K562 treated with DMSO at 1 percent for 12 hours (cell line): Measurements from ENCODE around the gene STRIP2. TPM values are rescaled to one million over a fixed set of nuclear protein-coding genes. Genes with fewer than 3 reads are reported as not detected.

Source experiments
- total RNA-seq: library from RNA; unstranded; fragments of 300-600 nt; gene quantifications from 2 replicates; pipeline ENCODE4 v1.2.3, GENCODE V29; 2022; ENCODE audit not compliant: insufficient read depth

STRIP2 gene, protein sequence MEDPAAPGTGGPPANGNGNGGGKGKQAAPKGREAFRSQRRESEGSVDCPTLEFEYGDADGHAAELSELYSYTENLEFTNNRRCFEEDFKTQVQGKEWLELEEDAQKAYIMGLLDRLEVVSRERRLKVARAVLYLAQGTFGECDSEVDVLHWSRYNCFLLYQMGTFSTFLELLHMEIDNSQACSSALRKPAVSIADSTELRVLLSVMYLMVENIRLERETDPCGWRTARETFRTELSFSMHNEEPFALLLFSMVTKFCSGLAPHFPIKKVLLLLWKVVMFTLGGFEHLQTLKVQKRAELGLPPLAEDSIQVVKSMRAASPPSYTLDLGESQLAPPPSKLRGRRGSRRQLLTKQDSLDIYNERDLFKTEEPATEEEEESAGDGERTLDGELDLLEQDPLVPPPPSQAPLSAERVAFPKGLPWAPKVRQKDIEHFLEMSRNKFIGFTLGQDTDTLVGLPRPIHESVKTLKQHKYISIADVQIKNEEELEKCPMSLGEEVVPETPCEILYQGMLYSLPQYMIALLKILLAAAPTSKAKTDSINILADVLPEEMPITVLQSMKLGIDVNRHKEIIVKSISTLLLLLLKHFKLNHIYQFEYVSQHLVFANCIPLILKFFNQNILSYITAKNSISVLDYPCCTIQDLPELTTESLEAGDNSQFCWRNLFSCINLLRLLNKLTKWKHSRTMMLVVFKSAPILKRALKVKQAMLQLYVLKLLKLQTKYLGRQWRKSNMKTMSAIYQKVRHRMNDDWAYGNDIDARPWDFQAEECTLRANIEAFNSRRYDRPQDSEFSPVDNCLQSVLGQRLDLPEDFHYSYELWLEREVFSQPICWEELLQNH
- total RNA-seq = 7.4 and 29.5 TPM in 2 replicates

DNA sequence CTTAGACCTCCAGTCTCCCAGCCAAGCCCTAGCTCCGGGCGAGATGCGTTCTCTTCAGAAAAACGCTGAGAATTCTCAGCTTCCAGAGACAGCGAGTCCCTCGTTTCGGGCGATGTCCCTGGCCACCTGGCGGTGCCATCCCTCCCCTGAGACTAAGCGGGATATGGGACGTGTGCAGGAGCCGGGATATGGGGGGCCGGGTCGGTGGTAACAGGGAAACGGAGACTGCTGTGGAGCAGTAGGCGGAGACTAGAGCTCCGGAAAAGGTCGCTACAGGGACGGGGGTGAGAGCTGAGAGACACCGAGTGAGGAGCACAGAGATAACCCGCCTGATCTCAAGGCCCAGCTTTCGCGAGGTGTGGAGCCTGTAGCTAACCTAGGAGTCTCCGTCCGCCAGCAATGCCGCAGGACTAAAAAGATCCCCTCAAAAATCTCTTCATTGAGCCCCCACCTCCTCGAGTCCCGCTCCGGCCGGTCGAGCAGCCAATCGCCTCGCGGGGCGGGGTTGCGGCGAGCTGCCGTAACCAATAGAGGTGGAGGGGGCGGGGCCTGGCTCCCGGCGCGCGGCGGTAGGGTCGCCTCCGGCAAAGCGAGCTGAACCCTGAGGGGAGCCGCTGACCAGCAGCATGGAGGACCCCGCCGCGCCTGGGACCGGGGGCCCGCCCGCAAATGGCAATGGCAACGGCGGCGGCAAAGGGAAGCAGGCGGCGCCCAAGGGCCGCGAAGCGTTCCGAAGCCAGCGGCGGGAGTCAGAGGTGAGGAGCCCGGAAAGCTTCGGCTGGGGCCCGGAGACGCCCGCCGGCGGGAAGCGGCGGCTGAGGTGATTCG, at the start of gene STRIP2:
TSS of gene STRIP2 (plus strand) at position 586 of the 828 bp plus-strand sequence. CDS start at position 627, 41 bp downstream.

DNA sequence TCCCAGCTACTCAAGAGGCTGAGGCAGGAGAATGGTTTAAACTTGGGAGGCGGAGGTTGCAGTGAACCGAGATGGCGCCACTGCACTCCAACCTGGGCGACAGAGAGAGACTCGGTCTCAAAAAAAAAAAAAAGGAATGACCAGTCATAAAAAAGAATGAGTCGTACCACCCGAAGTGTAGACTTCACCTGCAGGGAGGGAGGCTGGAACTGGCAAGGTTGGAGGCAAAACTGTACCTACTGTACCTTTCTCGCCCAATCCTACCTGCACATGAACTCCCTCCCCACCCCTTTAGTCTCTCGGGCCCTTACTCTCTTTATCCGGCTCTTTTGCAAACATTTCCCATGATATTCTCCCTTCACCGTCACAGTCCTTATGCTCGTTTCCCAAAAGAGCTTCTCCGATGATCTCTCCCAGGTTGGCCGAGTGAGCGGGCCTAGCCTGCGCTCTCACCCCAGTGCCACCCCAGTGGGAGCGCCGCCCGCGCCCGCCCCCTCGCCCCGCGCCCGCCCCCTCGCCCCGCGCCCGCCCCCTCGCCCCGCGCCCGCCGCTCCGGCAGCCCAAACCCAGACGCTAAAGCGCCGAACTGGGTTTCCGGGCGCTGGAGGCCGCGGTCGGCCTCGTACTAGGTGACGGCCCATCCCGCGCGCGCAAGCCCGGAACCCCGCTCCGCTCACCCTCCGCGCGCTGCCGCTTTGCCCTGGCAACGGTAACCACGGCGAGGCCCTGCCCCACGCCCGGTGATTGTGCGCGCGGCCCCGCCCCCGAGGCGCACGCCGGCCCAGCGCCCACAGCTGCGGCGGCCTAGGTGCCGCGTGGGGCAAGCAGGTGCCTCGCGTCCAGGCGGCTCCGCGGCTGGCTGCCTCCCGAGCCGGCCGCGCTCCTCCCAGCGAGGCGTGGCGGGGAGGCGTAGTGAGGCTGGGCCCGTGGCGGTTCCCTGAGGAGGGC, 67.8 kb downstream of the STRIP2 start, which contains the start of gene SMKR1:
TSS of gene SMKR1 (plus strand) at position 772 of the 948 bp plus-strand sequence. CDS start 294 bp downstream, outside the sequence.

Other genes starting within 250 kb of the STRIP2 start
- gene SMO, start 245.8 kb upstream of the STRIP2 start, total RNA-seq = not detected in 2 replicates
- gene AHCYL2, start 209.4 kb upstream of the STRIP2 start, total RNA-seq = 6.9 and 16.0 TPM in 2 replicates
- gene SMKR1, start 68.1 kb downstream of the STRIP2 start, total RNA-seq = not detected in 2 replicates
- gene NRF1, start 177.3 kb downstream of the STRIP2 start, total RNA-seq = 7.8 and 11.7 TPM in 2 replicates